ENCODE data around the gene OGFOD1. TPM values are rescaled to one million over a fixed set of nuclear protein-coding genes. Genes with fewer than 3 reads are reported as not detected.

OGFOD1 gene
- total and polyA plus RNA-seq, 2 donors (not counting 1 experiment from before 2014, with no cell fraction given): 8.4 to 28.7 TPM

DNA sequence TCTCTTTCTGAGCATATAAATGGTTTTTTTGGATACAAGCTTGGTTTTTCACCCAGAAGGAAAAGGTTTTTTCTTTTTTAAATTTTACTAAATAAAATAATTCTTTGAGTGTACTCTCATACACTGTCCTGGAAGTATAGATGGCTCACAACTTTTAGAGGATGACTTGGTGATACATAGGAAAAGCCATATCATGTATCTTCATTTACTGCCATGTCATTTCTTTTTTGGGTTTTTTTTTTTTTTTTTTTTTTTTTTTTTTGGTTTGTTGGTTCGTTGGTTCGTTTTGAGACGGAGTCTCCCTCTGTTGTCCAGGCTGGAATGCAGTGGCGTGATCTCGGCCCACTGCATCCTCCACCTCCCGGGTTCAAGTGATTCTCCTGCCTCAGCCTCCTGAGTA, 11.8 kb downstream of the OGFOD1 start:
- CTCF ChIA-PET: interaction anchor here (0.6 kb wide), 1 partner anchor 251 kb away, joined by 3 read pairs; no protein-coding TSS in a partner anchor
- Histone ChIP-seq H3K9ac (ENCODE audit: low read length) (no peak overlapping the region), H3K4me3 (ENCODE audit: control extremely low read depth in 1 of 5, extremely low read depth in 1 of 5, insufficient read depth in 1 of 5, low read depth in 2 of 5, low read length in 4 of 5) (no peak overlapping the region), H3K36me3 (replicated peaks in 1 of 2; ENCODE audit: control extremely low read depth in 1 of 2, control insufficient read depth in 1 of 2, extremely low read depth in 1 of 2, insufficient read depth in 2 of 2, low read length in 1 of 2) (peaks cover 12 to 56% of the 10 kb centered on the region in 2 experiments), H3K27ac (ENCODE audit: low read length in 2 of 2) (no peak overlapping the region), H3K9me3 (ENCODE audit: control extremely low read depth in 1 of 3, control insufficient read depth in 2 of 3, insufficient read depth in 1 of 3, low read length in 2 of 3) (no peaks in the 10 kb centered on the region), H3K79me2 (ENCODE audit: control insufficient read depth, insufficient read depth, low read length) (no peaks in the 10 kb centered on the region), H2AFZ (ENCODE audit: insufficient read depth, low read depth, low read length, poor library complexity, severe bottlenecking) (no peak overlapping the region), H3K4me1 (ENCODE audit: control insufficient read depth in 2 of 2, insufficient read depth in 2 of 2, low read length in 2 of 2) (no peaks in the 10 kb centered on the region), H4K20me1 (ENCODE audit: control insufficient read depth, insufficient read depth, low read length, poor library complexity, severe bottlenecking) (no peaks in the 10 kb centered on the region), H3K27me3 (replicated peaks in 1 of 4; ENCODE audit: control extremely low read depth in 1 of 4, control insufficient read depth in 3 of 4, insufficient read depth in 4 of 4, low read length in 3 of 4) (no peaks in the 10 kb centered on the region), H3K4me2 (replicated peaks; ENCODE audit: low read depth, low read length, poor library complexity, severe bottlenecking) (no peak overlapping the region)
- Mint-ChIP-seq H3K4me1 (no peaks in the 10 kb centered on the region), H3K27ac (no peak overlapping the region), H3K9me3 (ENCODE audit: insufficient read depth) (no peaks in the 10 kb centered on the region), H3K27me3 (no peaks in the 10 kb centered on the region), H3K4me3 (no peak overlapping the region)
- TF ChIP-seq EZH2 (IDR thresholded peaks at IDR 0.05; ENCODE audit: borderline replicate concordance, insufficient read depth, low read depth, low read length, poor library complexity, severe bottlenecking) (no peak), CTCF (IDR thresholded peaks at IDR 0.05) (no peak)
- intact Hi-C loops (cut with micrococcal nuclease): no loop called here
- DNase-seq (no peak), ATAC-seq (ENCODE audit: low read depth) (no peak)
- POLR2A ChIA-PET: interaction anchor here (0.7 kb wide), 2 partner anchors 9 to 1074 kb away, joined by 10 to 14 read pairs; no protein-coding TSS in a partner anchor
- 88% methylated on average over 5 of the region's 6 CpGs for WGBS (ENCODE audit: insufficient coverage)

DNA sequence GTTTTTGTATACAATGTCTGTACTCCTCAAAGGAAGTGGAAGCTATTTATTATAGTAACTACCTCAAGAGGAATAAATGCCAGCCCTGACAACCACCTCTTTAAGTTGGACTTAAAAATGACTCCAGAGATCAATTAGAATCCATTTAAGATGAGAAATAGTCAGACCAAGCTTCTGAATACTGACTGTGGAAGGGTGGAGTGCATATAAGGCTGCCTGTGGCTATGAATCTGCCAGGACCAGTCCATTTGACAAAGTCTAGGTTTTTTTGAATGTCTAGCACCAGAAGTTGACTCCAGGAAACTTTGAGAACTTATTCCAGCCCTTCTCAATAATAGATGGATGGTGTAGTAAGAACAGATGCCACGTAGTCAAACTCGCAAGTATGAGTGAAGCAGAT, 15.0 kb downstream of the OGFOD1 start:
- no peak for ATAC-seq (ENCODE audit: low read depth)
- DNase-seq: no peak
- ChIA-PET POLR2A (no interaction called here), CTCF (no interaction called here)
- Histone ChIP-seq H3K36me3 (replicated peaks in 1 of 2; ENCODE audit: control extremely low read depth in 1 of 2, control insufficient read depth in 1 of 2, extremely low read depth in 1 of 2, insufficient read depth in 2 of 2, low read length in 1 of 2) (peaks cover 32 to 66% of the 10 kb centered on the region in 2 experiments), H3K9ac (ENCODE audit: low read length) (no peak overlapping the region), H3K27ac (ENCODE audit: low read length in 2 of 2) (no peak overlapping the region), H4K20me1 (ENCODE audit: control insufficient read depth, insufficient read depth, low read length, poor library complexity, severe bottlenecking) (no peaks in the 10 kb centered on the region), H3K27me3 (replicated peaks in 1 of 4; ENCODE audit: control extremely low read depth in 1 of 4, control insufficient read depth in 3 of 4, insufficient read depth in 4 of 4, low read length in 3 of 4) (no peaks in the 10 kb centered on the region), H3K4me3 (ENCODE audit: control extremely low read depth in 1 of 5, extremely low read depth in 1 of 5, insufficient read depth in 1 of 5, low read depth in 2 of 5, low read length in 4 of 5) (no peak overlapping the region), H3K79me2 (ENCODE audit: control insufficient read depth, insufficient read depth, low read length) (no peaks in the 10 kb centered on the region), H3K9me3 (ENCODE audit: control extremely low read depth in 1 of 3, control insufficient read depth in 2 of 3, insufficient read depth in 1 of 3, low read length in 2 of 3) (no peaks in the 10 kb centered on the region), H2AFZ (ENCODE audit: insufficient read depth, low read depth, low read length, poor library complexity, severe bottlenecking) (no peak overlapping the region), H3K4me2 (replicated peaks; ENCODE audit: low read depth, low read length, poor library complexity, severe bottlenecking) (no peak overlapping the region), H3K4me1 (ENCODE audit: control insufficient read depth in 2 of 2, insufficient read depth in 2 of 2, low read length in 2 of 2) (no peaks in the 10 kb centered on the region)
- intact Hi-C loops (cut with micrococcal nuclease): no loop called here
- Mint-ChIP-seq H3K27me3 (no peaks in the 10 kb centered on the region), H3K4me3 (no peak overlapping the region), H3K9me3 (ENCODE audit: insufficient read depth) (no peaks in the 10 kb centered on the region), H3K4me1 (no peaks in the 10 kb centered on the region), H3K27ac (no peak overlapping the region)
- WGBS (ENCODE audit: insufficient coverage): 100% methylated on average over 2 of the region's 2 CpGs
- TF ChIP-seq EZH2 (IDR thresholded peaks at IDR 0.05; ENCODE audit: borderline replicate concordance, insufficient read depth, low read depth, low read length, poor library complexity, severe bottlenecking): no peak
- TF ChIP-seq CTCF (IDR thresholded peaks at IDR 0.05): no peak

Data from B cell (primary cell).